ENCODE measurements around the gene RPS6KA5.

Gene RPS6KA5

GRCh38 chr14:91082282-91082681 is 21.8 kb upstream of the RPS6KA5 start:
- no peak for DNase-seq (ENCODE audit: low read depth)
- H3K4me3 ChIP-seq (ENCODE audit: low read length), result no peak overlapping the region
- TF ChIP-seq CTCF (IDR thresholded peaks at IDR 0.05; ENCODE audit: insufficient read depth, low read depth, low read length, missing control alignments), result no peak

- TF ChIP-seq CTCF (IDR thresholded peaks at IDR 0.05; ENCODE audit: insufficient read depth, low read depth, low read length, missing control alignments), result no peak
- no peak for DNase-seq (ENCODE audit: low read depth)
- H3K4me3 ChIP-seq (ENCODE audit: low read length), result no peak overlapping the region
Measured at GRCh38 chr14:91080071-91080470, 19.6 kb upstream of the RPS6KA5 start.

GRCh38 chr14:91078095-91078737 is 17.8 kb upstream of the RPS6KA5 start:
- DNase-seq (ENCODE audit: low read depth), result no peak
- no peak for TF ChIP-seq CTCF (IDR thresholded peaks at IDR 0.05; ENCODE audit: insufficient read depth, low read depth, low read length, missing control alignments)
- no peak overlapping the region for H3K4me3 ChIP-seq (ENCODE audit: low read length)

- TF ChIP-seq CTCF (IDR thresholded peaks at IDR 0.05; ENCODE audit: insufficient read depth, low read depth, low read length, missing control alignments), result no peak
- H3K4me3 ChIP-seq (ENCODE audit: low read length), result no peak overlapping the region
- no peak for DNase-seq (ENCODE audit: low read depth)
Measured at GRCh38 chr14:91075553-91075952, 15.1 kb upstream of the RPS6KA5 start.

- H3K4me3 ChIP-seq (ENCODE audit: low read length), result no peak overlapping the region
- no peak for TF ChIP-seq CTCF (IDR thresholded peaks at IDR 0.05; ENCODE audit: insufficient read depth, low read depth, low read length, missing control alignments)
- DNase-seq (ENCODE audit: low read depth), result no peak
Measured at GRCh38 chr14:91070572-91070971, 10.1 kb upstream of the RPS6KA5 start.

- H3K4me3 ChIP-seq (ENCODE audit: low read length), result no peak overlapping the region
- no peak for TF ChIP-seq CTCF (IDR thresholded peaks at IDR 0.05; ENCODE audit: insufficient read depth, low read depth, low read length, missing control alignments)
- DNase-seq (ENCODE audit: low read depth), result no peak
Measured at GRCh38 chr14:91068642-91069041, 8.2 kb upstream of the RPS6KA5 start.

- DNase-seq (ENCODE audit: low read depth), result no peak
- H3K4me3 ChIP-seq (ENCODE audit: low read length), result no peak overlapping the region
- TF ChIP-seq CTCF (IDR thresholded peaks at IDR 0.05; ENCODE audit: insufficient read depth, low read depth, low read length, missing control alignments), result no peak
Measured at GRCh38 chr14:91067186-91067585, 6.7 kb upstream of the RPS6KA5 start.
